Measurements from ENCODE around the gene FGFRL1.

Gene FGFRL1

GRCh38 chr4:982291-982690 lies 29.1 kb upstream of the FGFRL1 start:
- no peaks in the 10 kb centered on the region for H3K9me3 ChIP-seq (ENCODE audit: control insufficient read depth in 1 of 2, low read length in 2 of 2)

GRCh38 chr4:982814-983213 lies 28.6 kb upstream of the FGFRL1 start:
- H3K27ac ChIP-seq (ENCODE audit: low read length): no peak overlapping the region
- H3K9me3 ChIP-seq (ENCODE audit: control insufficient read depth in 1 of 2, low read length in 2 of 2): no peaks in the 10 kb centered on the region
- H3K4me1 ChIP-seq (ENCODE audit: control insufficient read depth in 1 of 2, insufficient read depth in 2 of 2, low read length in 2 of 2): peaks cover 4 to 30% of the 10 kb centered on the region in 2 donors
- H3K4me3 ChIP-seq (ENCODE audit: low read depth in 1 of 2, low read length in 2 of 2): no peak overlapping the region
- H3K27me3 ChIP-seq (ENCODE audit: low read depth, low read length): no peaks in the 10 kb centered on the region
- no peaks in the 10 kb centered on the region for H3K36me3 ChIP-seq (ENCODE audit: control insufficient read depth in 1 of 2, insufficient read depth in 2 of 2, low read length in 2 of 2)

More at GRCh38 chr4:982291-982690, 29.1 kb upstream of the FGFRL1 start:
- Histone ChIP-seq H3K36me3 (ENCODE audit: control insufficient read depth in 1 of 2, insufficient read depth in 2 of 2, low read length in 2 of 2) (no peaks in the 10 kb centered on the region), H3K27ac (ENCODE audit: low read length) (no peak overlapping the region), H3K4me3 (ENCODE audit: low read depth in 1 of 2, low read length in 2 of 2) (no peak overlapping the region), H3K27me3 (ENCODE audit: low read depth, low read length) (no peaks in the 10 kb centered on the region), H3K4me1 (ENCODE audit: control insufficient read depth in 1 of 2, insufficient read depth in 2 of 2, low read length in 2 of 2) (peaks cover 4 to 25% of the 10 kb centered on the region in 2 donors)

- Histone ChIP-seq H3K4me1 (ENCODE audit: control insufficient read depth in 1 of 2, insufficient read depth in 2 of 2, low read length in 2 of 2) (peaks cover 4 to 34% of the 10 kb centered on the region in 2 donors), H3K27me3 (ENCODE audit: low read depth, low read length) (no peaks in the 10 kb centered on the region), H3K4me3 (ENCODE audit: low read depth in 1 of 2, low read length in 2 of 2) (peak overlapping the region; percentile 34 to 36), H3K27ac (ENCODE audit: low read length) (no peak overlapping the region), H3K9me3 (ENCODE audit: control insufficient read depth in 1 of 2, low read length in 2 of 2) (no peaks in the 10 kb centered on the region), H3K36me3 (ENCODE audit: control insufficient read depth in 1 of 2, insufficient read depth in 2 of 2, low read length in 2 of 2) (peaks cover 0 to 5% of the 10 kb centered on the region in 2 donors)
Measured at GRCh38 chr4:984336-985054, 26.9 kb upstream of the FGFRL1 start.

- Histone ChIP-seq H3K27ac (ENCODE audit: low read length) (no peak overlapping the region), H3K4me3 (ENCODE audit: low read depth in 1 of 2, low read length in 2 of 2) (peak overlapping the region; percentile 34 to 36), H3K27me3 (ENCODE audit: low read depth, low read length) (no peaks in the 10 kb centered on the region), H3K4me1 (ENCODE audit: control insufficient read depth in 1 of 2, insufficient read depth in 2 of 2, low read length in 2 of 2) (peaks cover 4 to 31% of the 10 kb centered on the region in 2 donors), H3K9me3 (ENCODE audit: control insufficient read depth in 1 of 2, low read length in 2 of 2) (no peaks in the 10 kb centered on the region), H3K36me3 (ENCODE audit: control insufficient read depth in 1 of 2, insufficient read depth in 2 of 2, low read length in 2 of 2) (peaks cover 0 to 13% of the 10 kb centered on the region in 2 donors)
Measured at GRCh38 chr4:985123-985830, 26.1 kb upstream of the FGFRL1 start.

GRCh38 chr4:986428-986878 lies 25.0 kb upstream of the FGFRL1 start:
- no peaks in the 10 kb centered on the region for H3K27me3 ChIP-seq (ENCODE audit: low read depth, low read length)
- peak overlapping the region; percentile 45 for H3K27ac ChIP-seq (ENCODE audit: low read length)
- H3K4me3 ChIP-seq (ENCODE audit: low read depth in 1 of 2, low read length in 2 of 2): peak overlapping the region; percentile 72 to 83
- no peaks in the 10 kb centered on the region for H3K9me3 ChIP-seq (ENCODE audit: control insufficient read depth in 1 of 2, low read length in 2 of 2)
- H3K4me1 ChIP-seq (ENCODE audit: control insufficient read depth in 1 of 2, insufficient read depth in 2 of 2, low read length in 2 of 2): peaks cover 4 to 31% of the 10 kb centered on the region in 2 donors
- peaks cover 0 to 23% of the 10 kb centered on the region in 2 donors for H3K36me3 ChIP-seq (ENCODE audit: control insufficient read depth in 1 of 2, insufficient read depth in 2 of 2, low read length in 2 of 2)

- Histone ChIP-seq H3K4me1 (ENCODE audit: control insufficient read depth in 1 of 2, insufficient read depth in 2 of 2, low read length in 2 of 2) (peaks cover 4 to 31% of the 10 kb centered on the region in 2 donors), H3K27ac (ENCODE audit: low read length) (peak within 1 kb of the TSS; percentile 45), H3K27me3 (ENCODE audit: low read depth, low read length) (no peaks in the 10 kb centered on the region), H3K36me3 (ENCODE audit: control insufficient read depth in 1 of 2, insufficient read depth in 2 of 2, low read length in 2 of 2) (peaks cover 0 to 29% of the 10 kb centered on the region in 2 donors), H3K9me3 (ENCODE audit: control insufficient read depth in 1 of 2, low read length in 2 of 2) (no peaks in the 10 kb centered on the region), H3K4me3 (ENCODE audit: low read depth in 1 of 2, low read length in 2 of 2) (peak within 1 kb of the TSS; percentile 72 to 83)
Measured at GRCh38 chr4:986879-987623, 24.4 kb upstream of the FGFRL1 start, which contains the start of gene IDUA. Gene IDUA, plus strand, starts transcription at chr4:987044. Its CDS starts 41 bp downstream, at chr4:987085.

- Histone ChIP-seq H3K36me3 (ENCODE audit: control insufficient read depth in 1 of 2, insufficient read depth in 2 of 2, low read length in 2 of 2) (peaks cover 0 to 30% of the 10 kb centered on the region in 2 donors), H3K27me3 (ENCODE audit: low read depth, low read length) (no peaks in the 10 kb centered on the region), H3K27ac (ENCODE audit: low read length) (no peak overlapping the region), H3K9me3 (ENCODE audit: control insufficient read depth in 1 of 2, low read length in 2 of 2) (no peaks in the 10 kb centered on the region), H3K4me1 (ENCODE audit: control insufficient read depth in 1 of 2, insufficient read depth in 2 of 2, low read length in 2 of 2) (peaks cover 4 to 31% of the 10 kb centered on the region in 2 donors), H3K4me3 (ENCODE audit: low read depth in 1 of 2, low read length in 2 of 2) (peak overlapping the region; percentile 72 to 83)
Measured at GRCh38 chr4:987624-988513, 23.6 kb upstream of the FGFRL1 start.

GRCh38 chr4:988726-989721 lies 22.4 kb upstream of the FGFRL1 start:
- H3K27me3 ChIP-seq (ENCODE audit: low read depth, low read length): no peaks in the 10 kb centered on the region
- H3K4me1 ChIP-seq (ENCODE audit: control insufficient read depth in 1 of 2, insufficient read depth in 2 of 2, low read length in 2 of 2): peaks cover 4 to 31% of the 10 kb centered on the region in 2 donors
- no peak overlapping the region for H3K4me3 ChIP-seq (ENCODE audit: low read depth in 1 of 2, low read length in 2 of 2)

GRCh38 chr4:989722-990471 lies 21.5 kb upstream of the FGFRL1 start:
- Histone ChIP-seq H3K27me3 (ENCODE audit: low read depth, low read length) (no peaks in the 10 kb centered on the region), H3K9me3 (ENCODE audit: control insufficient read depth in 1 of 2, low read length in 2 of 2) (no peaks in the 10 kb centered on the region), H3K36me3 (ENCODE audit: control insufficient read depth in 1 of 2, insufficient read depth in 2 of 2, low read length in 2 of 2) (peaks cover 0 to 30% of the 10 kb centered on the region in 2 donors), H3K4me1 (ENCODE audit: control insufficient read depth in 1 of 2, insufficient read depth in 2 of 2, low read length in 2 of 2) (peaks cover 4 to 28% of the 10 kb centered on the region in 2 donors), H3K27ac (ENCODE audit: low read length) (no peak overlapping the region), H3K4me3 (ENCODE audit: low read depth in 1 of 2, low read length in 2 of 2) (no peak overlapping the region)

More at GRCh38 chr4:988726-989721, 22.4 kb upstream of the FGFRL1 start:
- Histone ChIP-seq H3K9me3 (ENCODE audit: control insufficient read depth in 1 of 2, low read length in 2 of 2) (no peaks in the 10 kb centered on the region), H3K36me3 (ENCODE audit: control insufficient read depth in 1 of 2, insufficient read depth in 2 of 2, low read length in 2 of 2) (peaks cover 0 to 30% of the 10 kb centered on the region in 2 donors), H3K27ac (ENCODE audit: low read length) (no peak overlapping the region)

Data from muscle layer of duodenum (tissue), 2 donors.